SK-N-SH treated with all-trans-retinoic acid at 6 μM for 48 hours (cell line): ENCODE measurements around the gene CPEB1.

Source experiments
- ATAC-seq: fragments of 200-7000 bp; cut with Tn5 transposase; 3 replicates; pipeline ENCODE4 v1.9.1; 2020; ENCODE audit warnings: mild to moderate bottlenecking, moderate library complexity
- BACH2 ChIP-seq: fragments of 250-450 bp; sonication (Bioruptor Pico); IDR thresholded peaks from 2 replicates; pipeline ENCODE4 v1.9.0; 2021; ENCODE audit warnings: mild to moderate bottlenecking, borderline replicate concordance
- CREB5 ChIP-seq: fragments of 250-450 bp; sonication (Bioruptor Pico); IDR thresholded peaks from 2 replicates; pipeline ENCODE4 v1.5.1; 2020; ENCODE audit warnings: low read depth, mild to moderate bottlenecking, moderate library complexity
- CSDC2 ChIP-seq: fragments of 250-450 bp; sonication (Bioruptor Pico); IDR thresholded peaks from 2 replicates; pipeline ENCODE4 v1.5.0; 2020; ENCODE audit warnings: mild to moderate bottlenecking, moderate library complexity
- CSRNP3 ChIP-seq: fragments of 250-450 bp; sonication (Bioruptor Pico); IDR thresholded peaks from 2 replicates; pipeline ENCODE4 v1.5.1; 2021; ENCODE audit warnings: mild to moderate bottlenecking, moderate library complexity
- GLIS3 ChIP-seq: fragments of 250-450 bp; sonication (Bioruptor Pico); IDR thresholded peaks from 2 replicates; pipeline ENCODE4 v1.5.0; 2020; ENCODE audit warnings: mild to moderate bottlenecking, moderate library complexity
- ISL1 ChIP-seq: fragments of 250-450 bp; sonication (Bioruptor Pico); IDR thresholded peaks from 2 replicates; pipeline ENCODE4 v2.1.2; 2022; ENCODE audit warnings: mild to moderate bottlenecking, moderate library complexity
- OSR1 ChIP-seq: fragments of 250-450 bp; sonication (Bioruptor Pico); IDR thresholded peaks from 2 replicates; pipeline ENCODE4 v1.8.0; 2022; ENCODE audit warnings: moderate library complexity, mild to moderate bottlenecking, inconsistent platforms
- PATZ1 ChIP-seq: fragments of 250-450 bp; sonication (Bioruptor Pico); IDR thresholded peaks from 2 replicates; pipeline ENCODE4 v1.8.0; 2020; ENCODE audit warnings: mild to moderate bottlenecking, moderate library complexity, borderline replicate concordance
- PPARA ChIP-seq: fragments of 250-450 bp; sonication (Bioruptor Pico); IDR thresholded peaks from 2 replicates; pipeline ENCODE4 v1.5.0; 2020; ENCODE audit warnings: mild to moderate bottlenecking, borderline replicate concordance
- SNAI2 ChIP-seq: fragments of 250-450 bp; sonication (Bioruptor Pico); IDR thresholded peaks from 2 replicates; pipeline ENCODE4 v1.5.0; 2020; ENCODE audit warnings: mild to moderate bottlenecking, moderate library complexity
- TCF4 ChIP-seq: fragments of 250-450 bp; sonication (Bioruptor Pico); IDR thresholded peaks from 2 replicates; pipeline ENCODE4 v1.8.0; 2021; ENCODE audit warnings: mild to moderate bottlenecking, moderate library complexity, borderline replicate concordance
- TOX ChIP-seq: fragments of 250-450 bp; sonication (Bioruptor Pico); IDR thresholded peaks from 2 replicates; pipeline ENCODE4 v1.8.0; 2021; ENCODE audit warnings: mild to moderate bottlenecking, moderate library complexity, borderline replicate concordance
- TSHZ2 ChIP-seq: fragments of 250-450 bp; sonication (Bioruptor Pico); IDR thresholded peaks from 2 replicates; pipeline ENCODE4 v1.5.0; 2020; ENCODE audit warnings: mild to moderate bottlenecking, moderate library complexity
- ZC3H10 ChIP-seq: fragments of 250-450 bp; sonication (Bioruptor Pico); IDR thresholded peaks from 2 replicates; pipeline ENCODE4 v1.5.1; 2021; ENCODE audit warnings: mild to moderate bottlenecking, moderate library complexity
- ZFP3 ChIP-seq: fragments of 250-450 bp; sonication (Bioruptor Pico); IDR thresholded peaks from 2 replicates; pipeline ENCODE4 v1.5.0; 2020; ENCODE audit warnings: mild to moderate bottlenecking, moderate library complexity
- ZFP30 ChIP-seq: fragments of 450-650 bp; formaldehyde crosslinking; IDR thresholded peaks from 2 replicates; pipeline ENCODE4 v1.5.0; 2022; ENCODE audit warnings: mild to moderate bottlenecking, moderate library complexity
- ZNF565 ChIP-seq: fragments of 450-650 bp; formaldehyde crosslinking; conservative IDR thresholded peaks from 2 replicates; pipeline ENCODE4 v1.5.0; 2020; ENCODE audit warnings: low read depth, mild to moderate bottlenecking, moderate library complexity
- ZNF70 ChIP-seq: fragments of 450-650 bp; formaldehyde crosslinking; IDR thresholded peaks from 2 replicates; pipeline ENCODE4 v1.5.0; 2020; ENCODE audit warnings: mild to moderate bottlenecking, moderate library complexity
- ZNF8 ChIP-seq: fragments of 450-650 bp; formaldehyde crosslinking; IDR thresholded peaks from 2 replicates; pipeline ENCODE4 v1.5.0; 2020; ENCODE audit warnings: mild to moderate bottlenecking, moderate library complexity
- TF ChIP-seq, protein P1 (sequence below): fragments of 250-450 bp; sonication (Bioruptor Pico); IDR thresholded peaks from 2 replicates; pipeline ENCODE4 v1.8.0; 2021; ENCODE audit warnings: low read depth, mild to moderate bottlenecking, moderate library complexity, borderline replicate concordance

CPEB1 gene

DNA sequence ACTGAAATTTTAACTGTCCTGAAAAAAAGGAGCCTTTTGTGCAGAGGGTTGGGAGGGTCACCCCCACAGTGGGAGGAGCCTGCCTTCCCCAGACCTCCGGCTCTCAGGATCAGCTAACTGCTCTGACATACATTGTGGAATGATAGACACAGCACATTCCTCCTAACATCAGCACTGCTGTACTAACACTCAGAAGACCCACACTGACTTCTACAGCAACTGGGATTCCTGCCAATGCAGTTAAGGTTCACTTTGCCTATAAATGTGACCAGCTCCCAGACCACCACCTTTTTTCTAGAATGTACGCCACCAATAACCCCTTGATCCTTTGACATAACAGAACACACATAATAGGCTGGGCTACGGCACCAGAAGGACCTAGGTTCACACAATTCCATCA is 3.2 kb downstream of the CPEB1 start (continued):
- TF ChIP-seq ZC3H10 (no peak), TCF4 (CRISPR knock-in tag) (no peak), GLIS3 (CRISPR knock-in tag) (no peak)
- TF ChIP-seq, all 23 proteins: peak for 0

- no peak for TF ChIP-seq ZNF565
- no peak for TF ChIP-seq TOX (CRISPR knock-in tag)
- TF ChIP-seq ZNF70 (CRISPR knock-in tag), result no peak
- TF ChIP-seq ZC3H10, result no peak
- no peak for TF ChIP-seq ISL1
- TF ChIP-seq ZFP30, result no peak
- ATAC-seq, result no peak
These were observed 4.5 kb downstream of the CPEB1 start for GRCh38 chr15:82642656-82643055.

DNA sequence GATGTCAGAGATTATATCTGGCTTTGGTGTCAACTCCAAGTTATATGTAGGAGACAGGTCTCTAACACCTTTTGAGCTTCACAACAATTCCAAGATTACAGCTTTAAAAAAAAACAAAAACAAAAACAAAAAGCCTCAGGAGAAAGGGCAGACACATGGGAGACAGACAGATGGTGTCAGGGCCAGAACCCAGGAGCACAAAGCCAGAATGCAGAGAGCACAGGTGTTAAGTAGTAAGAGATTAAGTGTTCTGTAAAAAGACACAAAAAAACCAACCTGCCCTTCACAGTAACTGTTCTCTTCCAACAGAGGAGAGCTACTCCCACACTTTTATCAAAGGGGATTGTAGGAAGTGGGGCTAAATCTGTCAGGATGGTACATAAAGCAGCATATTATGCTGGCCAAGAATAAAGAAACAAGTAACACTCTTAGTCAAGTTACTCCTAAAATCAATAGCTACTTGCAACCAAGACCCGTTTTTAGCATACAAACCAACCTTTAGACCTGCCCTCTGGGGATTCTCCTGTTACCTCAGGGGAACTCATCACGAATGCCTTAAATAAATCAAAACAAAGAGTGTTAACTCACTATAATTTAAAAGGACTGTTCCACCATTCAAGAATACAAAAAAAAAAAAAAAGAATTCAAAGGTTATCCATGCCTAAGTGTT is 5.9 kb downstream of the CPEB1 start:
- TF ChIP-seq ZNF8 (CRISPR knock-in tag) (no peak), ZNF70 (CRISPR knock-in tag) (no peak), TCF4 (CRISPR knock-in tag) (no peak), ZNF565 (no peak), TSHZ2 (CRISPR knock-in tag) (no peak), ZFP3 (no peak), BACH2 (CRISPR knock-in tag) (no peak), PPARA (CRISPR knock-in tag) (no peak), PATZ1 (CRISPR knock-in tag) (no peak), ISL1 (no peak), CREB5 (CRISPR knock-in tag) (no peak), ZC3H10 (no peak), SNAI2 (CRISPR knock-in tag) (no peak), OSR1 (no peak)
- TF ChIP-seq, protein P1, sequence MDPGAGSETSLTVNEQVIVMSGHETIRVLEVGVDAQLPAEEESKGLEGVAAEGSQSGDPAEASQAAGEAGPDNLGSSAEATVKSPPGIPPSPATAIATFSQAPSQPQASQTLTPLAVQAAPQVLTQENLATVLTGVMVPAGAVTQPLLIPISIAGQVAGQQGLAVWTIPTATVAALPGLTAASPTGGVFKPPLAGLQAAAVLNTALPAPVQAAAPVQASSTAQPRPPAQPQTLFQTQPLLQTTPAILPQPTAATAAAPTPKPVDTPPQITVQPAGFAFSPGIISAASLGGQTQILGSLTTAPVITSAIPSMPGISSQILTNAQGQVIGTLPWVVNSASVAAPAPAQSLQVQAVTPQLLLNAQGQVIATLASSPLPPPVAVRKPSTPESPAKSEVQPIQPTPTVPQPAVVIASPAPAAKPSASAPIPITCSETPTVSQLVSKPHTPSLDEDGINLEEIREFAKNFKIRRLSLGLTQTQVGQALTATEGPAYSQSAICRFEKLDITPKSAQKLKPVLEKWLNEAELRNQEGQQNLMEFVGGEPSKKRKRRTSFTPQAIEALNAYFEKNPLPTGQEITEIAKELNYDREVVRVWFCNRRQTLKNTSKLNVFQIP, result no peak
- ATAC-seq, result no peak

GRCh38 chr15:82640672-82641071 is 6.5 kb downstream of the CPEB1 start:
- no peak for TF ChIP-seq CSDC2 (CRISPR knock-in tag)
- TF ChIP-seq PATZ1 (CRISPR knock-in tag), result no peak
- no peak for TF ChIP-seq OSR1
- no peak for TF ChIP-seq CSRNP3 (CRISPR knock-in tag)
- TF ChIP-seq ZNF565, result no peak
- no peak for TF ChIP-seq TOX (CRISPR knock-in tag)
- no peak for TF ChIP-seq ISL1
- ATAC-seq, result no peak
